Measurements from ENCODE around the gene UBE2E2. TPM values are rescaled to one million over a fixed set of nuclear protein-coding genes. Genes with fewer than 3 reads are reported as not detected.

Gene UBE2E2
- total and polyA plus RNA-seq, 9 donors = 25.5 to 84.9 (median 38.5) TPM

- peaks cover 3% of the 10 kb centered on the region for H3K4me1 ChIP-seq (ENCODE audit: insufficient read depth)
- intact Hi-C loops (cut with DNase I) = no loop called here
- TF ChIP-seq, protein P1, sequence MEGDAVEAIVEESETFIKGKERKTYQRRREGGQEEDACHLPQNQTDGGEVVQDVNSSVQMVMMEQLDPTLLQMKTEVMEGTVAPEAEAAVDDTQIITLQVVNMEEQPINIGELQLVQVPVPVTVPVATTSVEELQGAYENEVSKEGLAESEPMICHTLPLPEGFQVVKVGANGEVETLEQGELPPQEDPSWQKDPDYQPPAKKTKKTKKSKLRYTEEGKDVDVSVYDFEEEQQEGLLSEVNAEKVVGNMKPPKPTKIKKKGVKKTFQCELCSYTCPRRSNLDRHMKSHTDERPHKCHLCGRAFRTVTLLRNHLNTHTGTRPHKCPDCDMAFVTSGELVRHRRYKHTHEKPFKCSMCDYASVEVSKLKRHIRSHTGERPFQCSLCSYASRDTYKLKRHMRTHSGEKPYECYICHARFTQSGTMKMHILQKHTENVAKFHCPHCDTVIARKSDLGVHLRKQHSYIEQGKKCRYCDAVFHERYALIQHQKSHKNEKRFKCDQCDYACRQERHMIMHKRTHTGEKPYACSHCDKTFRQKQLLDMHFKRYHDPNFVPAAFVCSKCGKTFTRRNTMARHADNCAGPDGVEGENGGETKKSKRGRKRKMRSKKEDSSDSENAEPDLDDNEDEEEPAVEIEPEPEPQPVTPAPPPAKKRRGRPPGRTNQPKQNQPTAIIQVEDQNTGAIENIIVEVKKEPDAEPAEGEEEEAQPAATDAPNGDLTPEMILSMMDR (IDR thresholded peaks at IDR 0.05) = no peak
- no peak for TF ChIP-seq EP300 (IDR thresholded peaks at IDR 0.05)
- TF ChIP-seq POLR2A (IDR thresholded peaks at IDR 0.05) = no peak
- no peak overlapping the region for H3K4me3 ChIP-seq
- 68 to 69% (median 69%) methylated on average over 6 of the region's 6 CpGs for WGBS, 3 donors
- no peak overlapping the region for H3K27ac ChIP-seq
- no peaks in the 10 kb centered on the region for H3K27me3 ChIP-seq
- no peaks in the 10 kb centered on the region for H3K9me3 ChIP-seq
- H3K36me3 ChIP-seq = no peaks in the 10 kb centered on the region
- DNase-seq = no peak
Observed at GRCh38 chr3:23263796-23264195, 60.7 kb downstream of the UBE2E2 start.

GRCh38 chr3:23264413-23264812 lies 61.3 kb downstream of the UBE2E2 start:
- Histone ChIP-seq H3K27ac (no peak overlapping the region), H3K9me3 (no peaks in the 10 kb centered on the region), H3K4me3 (no peak overlapping the region), H3K36me3 (no peaks in the 10 kb centered on the region), H3K4me1 (ENCODE audit: insufficient read depth) (peaks cover 3% of the 10 kb centered on the region), H3K27me3 (no peaks in the 10 kb centered on the region)
- 93 to 100% (median 97%) methylated on average over 1 of the region's 1 CpG for WGBS, 3 donors
- intact Hi-C loops (cut with DNase I) = no loop called here
- no peak for DNase-seq
- no peak for TF ChIP-seq EP300 (IDR thresholded peaks at IDR 0.05)

- intact Hi-C loops (cut with DNase I) = no loop called here
- no peaks in the 10 kb centered on the region for H3K9me3 ChIP-seq
- no peak overlapping the region for H3K4me3 ChIP-seq
- WGBS, 3 donors = 93 to 97% (median 96%) methylated on average over 3 of the region's 3 CpGs
- no peak overlapping the region for H3K27ac ChIP-seq
- no peaks in the 10 kb centered on the region for H3K36me3 ChIP-seq
- H3K4me1 ChIP-seq (ENCODE audit: insufficient read depth) = no peaks in the 10 kb centered on the region
- H3K27me3 ChIP-seq = no peaks in the 10 kb centered on the region
- TF ChIP-seq, protein P1 (IDR thresholded peaks at IDR 0.05) = no peak
- TF ChIP-seq POLR2A (IDR thresholded peaks at IDR 0.05) (no peak), EP300 (IDR thresholded peaks at IDR 0.05) (no peak)
- no peak for DNase-seq
Observed at GRCh38 chr3:23270423-23270822, 67.3 kb downstream of the UBE2E2 start.

DNA sequence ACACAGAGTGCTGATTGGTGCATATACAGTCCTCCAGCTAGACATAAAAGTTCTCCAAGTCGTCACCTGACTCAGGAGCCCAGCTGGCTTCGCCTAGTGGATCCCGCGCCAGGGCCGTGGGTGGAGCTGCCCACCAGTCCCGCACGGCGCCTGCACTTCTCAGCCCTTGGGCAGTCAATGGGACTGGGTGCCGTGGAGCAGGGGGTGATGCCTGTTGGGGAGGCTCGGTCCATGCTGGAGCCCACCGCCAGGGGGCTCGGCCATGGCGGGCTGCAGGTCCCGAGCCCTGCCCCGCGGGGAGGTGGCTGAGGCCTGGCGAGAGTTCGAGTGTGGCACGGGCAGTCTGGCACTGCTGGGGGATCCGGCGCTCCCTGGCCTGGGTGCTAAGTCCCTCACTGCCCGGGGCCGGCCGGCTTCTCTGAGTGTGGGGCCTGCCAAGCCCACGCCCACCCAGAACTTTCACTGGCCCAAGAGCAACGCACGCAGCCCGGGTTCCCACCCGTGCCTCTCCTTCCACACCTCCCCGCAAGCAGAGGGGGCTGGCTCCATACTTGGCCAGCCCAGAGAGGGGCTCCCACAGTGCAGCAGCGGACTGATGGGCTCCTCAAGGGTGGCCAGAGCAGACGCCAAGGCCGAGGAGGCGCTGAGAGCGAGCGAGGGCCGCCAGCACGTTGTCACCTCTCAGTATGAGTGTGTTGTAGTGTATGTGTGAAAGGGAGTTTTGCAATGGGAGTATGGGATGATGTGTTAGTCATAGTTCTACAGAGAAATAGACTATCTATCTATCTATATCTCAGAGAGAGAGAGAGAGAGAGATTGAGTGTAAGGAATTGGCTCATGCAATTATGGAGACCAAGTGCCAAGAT lies 69.0 kb downstream of the UBE2E2 start:
- no peak overlapping the region for H3K27ac ChIP-seq
- H3K4me3 ChIP-seq = no peak overlapping the region
- DNase-seq = no peak
- TF ChIP-seq, protein P1 (IDR thresholded peaks at IDR 0.05) = no peak
- TF ChIP-seq EP300 (IDR thresholded peaks at IDR 0.05) = no peak
- TF ChIP-seq POLR2A (IDR thresholded peaks at IDR 0.05) = no peak
- H3K9me3 ChIP-seq = no peaks in the 10 kb centered on the region
- no peaks in the 10 kb centered on the region for H3K27me3 ChIP-seq
- 94 to 97% (median 96%) methylated on average over 34 to 38 of the region's 38 CpGs for WGBS, 3 donors
- intact Hi-C loops (cut with DNase I) = no loop called here
- H3K4me1 ChIP-seq (ENCODE audit: insufficient read depth) = no peaks in the 10 kb centered on the region
- H3K36me3 ChIP-seq = no peaks in the 10 kb centered on the region

DNA sequence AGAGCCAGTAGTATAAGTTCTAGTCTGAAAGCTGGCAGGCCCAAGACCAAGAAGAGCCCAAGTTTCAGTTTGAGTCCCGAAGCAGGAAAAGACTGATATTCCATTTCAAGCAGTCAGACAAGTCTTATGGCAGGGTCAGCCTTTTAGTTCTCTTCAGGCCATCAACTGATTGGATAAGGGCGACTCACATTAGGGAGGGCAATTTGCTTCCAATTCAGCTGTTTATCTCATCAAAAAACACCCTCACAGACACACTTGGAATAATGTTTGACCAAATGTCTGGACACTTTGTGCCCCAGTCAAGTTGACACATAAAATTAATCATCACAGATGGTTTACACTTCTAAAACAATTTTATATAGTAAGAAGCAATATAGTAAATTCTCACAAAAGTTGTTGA lies 69.7 kb downstream of the UBE2E2 start:
- Histone ChIP-seq H3K9me3 (no peaks in the 10 kb centered on the region), H3K4me3 (no peak overlapping the region), H3K4me1 (ENCODE audit: insufficient read depth) (no peaks in the 10 kb centered on the region), H3K27ac (no peak overlapping the region), H3K27me3 (no peaks in the 10 kb centered on the region), H3K36me3 (no peaks in the 10 kb centered on the region)
- 92 to 94% (median 93%) methylated on average over 2 of the region's 2 CpGs for WGBS, 3 donors
- intact Hi-C loops (cut with DNase I) = no loop called here
- DNase-seq = no peak
- TF ChIP-seq POLR2A (IDR thresholded peaks at IDR 0.05) (no peak), EP300 (IDR thresholded peaks at IDR 0.05) (no peak)
- TF ChIP-seq, protein P1 (IDR thresholded peaks at IDR 0.05) = no peak

Data from ovary (tissue), 9 donors.